Measurements from ENCODE around the gene NRIP1.

Gene NRIP1

GRCh38 chr21:15003463-15004135 lies 61.2 kb downstream of the NRIP1 start:
- no peak for DNase-seq

- no peak for DNase-seq
Measured at GRCh38 chr21:15001857-15002606, 62.8 kb downstream of the NRIP1 start.

DNA sequence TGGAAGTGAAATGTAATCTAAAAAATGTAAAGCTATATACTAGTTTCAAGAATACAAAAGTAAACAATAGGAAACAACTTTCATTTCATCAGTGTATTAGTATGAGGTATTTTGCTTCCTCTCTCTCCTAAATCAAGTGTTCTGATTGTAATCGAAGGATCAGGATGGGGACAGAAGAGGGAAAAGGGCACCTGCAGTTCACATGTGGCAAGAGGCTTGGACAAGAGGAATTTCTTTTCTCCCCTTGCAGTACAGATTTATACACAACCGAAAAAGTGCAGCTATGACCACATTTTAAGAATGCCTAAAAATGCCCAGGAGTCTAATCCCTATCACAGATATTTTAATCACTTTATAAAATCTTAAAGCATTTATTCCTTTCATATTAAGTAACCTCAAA lies 63.7 kb downstream of the NRIP1 start:
- no peak for DNase-seq

DNA sequence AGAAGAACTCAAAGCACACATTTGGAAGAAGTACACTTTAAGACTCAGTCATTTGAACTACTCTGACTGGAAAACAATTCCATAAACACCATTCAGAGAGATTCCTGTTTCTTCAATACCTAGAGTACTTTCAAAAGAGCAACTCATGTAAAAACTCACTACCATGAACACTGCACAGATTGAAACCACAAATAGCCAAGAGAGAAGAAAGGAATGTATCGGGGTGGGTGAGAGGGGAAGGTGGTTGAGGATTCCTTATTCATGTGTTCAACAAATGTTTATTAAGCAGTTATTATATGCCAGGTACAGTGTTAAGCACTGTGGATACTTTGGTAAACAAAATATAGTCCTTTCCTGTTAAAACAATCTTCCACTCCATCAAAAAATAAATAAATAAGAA lies 64.7 kb downstream of the NRIP1 start:
- no peak for DNase-seq

GRCh38 chr21:14998784-14999183 lies 66.0 kb downstream of the NRIP1 start:
- no peak for DNase-seq

GRCh38 chr21:14998336-14998735 lies 66.5 kb downstream of the NRIP1 start:
- DNase-seq = no peak

DNA sequence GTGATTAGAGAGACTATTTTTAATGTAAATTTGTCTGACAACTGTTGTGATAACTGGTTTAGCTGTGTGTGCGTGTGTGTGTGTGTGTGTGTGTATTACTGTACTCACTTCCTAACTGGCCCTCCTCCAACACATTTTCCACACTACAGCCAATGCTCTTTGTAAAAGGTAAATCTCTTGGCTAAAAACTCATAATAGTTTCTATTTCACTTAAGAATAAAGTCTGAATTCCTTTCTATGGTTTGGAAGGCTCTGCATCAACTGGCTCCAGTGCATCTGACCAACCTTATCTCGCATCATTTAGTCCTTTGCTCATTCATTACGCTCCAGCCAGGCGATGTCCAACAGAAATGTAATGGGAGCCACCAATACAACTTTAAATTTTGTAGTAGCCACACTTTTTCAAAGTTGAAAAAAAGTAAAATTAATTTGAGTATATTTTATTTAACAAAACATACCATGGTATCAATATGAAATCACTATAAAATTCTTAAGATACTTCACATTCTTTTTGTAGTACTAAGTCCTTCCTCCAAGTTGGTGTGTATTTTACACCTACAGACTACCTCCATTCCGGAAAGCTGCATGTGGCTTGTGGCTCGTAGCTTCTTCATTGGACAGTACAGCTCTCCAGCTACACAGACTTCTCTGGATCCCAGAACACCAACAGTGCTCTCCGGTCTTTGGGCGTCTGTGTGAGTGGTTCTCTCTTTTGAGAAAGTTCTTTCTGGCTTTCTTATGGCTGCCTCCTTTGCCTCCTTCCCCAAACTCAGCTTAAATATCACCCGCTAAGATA lies 68.9 kb downstream of the NRIP1 start:
- DNase-seq = no peak

GRCh38 chr21:14995226-14995625 lies 69.6 kb downstream of the NRIP1 start:
- no peak for DNase-seq

- no peak for DNase-seq
Measured at GRCh38 chr21:14993115-14993514, 71.7 kb downstream of the NRIP1 start.

DNA sequence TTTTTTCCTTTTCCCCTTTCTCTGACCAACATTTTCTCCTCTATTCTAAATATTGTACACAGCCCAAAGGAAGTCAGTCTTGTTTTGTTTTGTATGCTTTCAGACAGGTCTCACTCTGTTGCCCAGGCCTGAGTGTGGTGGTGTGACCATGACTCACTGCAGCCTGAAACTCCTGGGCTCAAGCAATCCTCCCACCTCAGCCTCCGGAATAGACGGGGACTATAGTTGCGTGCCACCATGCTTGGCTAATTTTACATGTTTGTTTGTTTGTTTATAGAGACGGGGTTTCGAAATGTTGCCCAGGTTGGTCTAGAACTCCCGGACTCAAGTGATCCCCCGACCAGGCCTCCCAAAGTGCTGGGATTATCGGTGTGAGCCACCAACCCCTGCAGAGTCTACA lies 72.8 kb downstream of the NRIP1 start:
- DNase-seq = no peak

GRCh38 chr21:14989359-14989758 lies 75.4 kb downstream of the NRIP1 start:
- no peak for DNase-seq

- no peak for DNase-seq
Measured at GRCh38 chr21:14988760-14989159, 76.0 kb downstream of the NRIP1 start.

DNA sequence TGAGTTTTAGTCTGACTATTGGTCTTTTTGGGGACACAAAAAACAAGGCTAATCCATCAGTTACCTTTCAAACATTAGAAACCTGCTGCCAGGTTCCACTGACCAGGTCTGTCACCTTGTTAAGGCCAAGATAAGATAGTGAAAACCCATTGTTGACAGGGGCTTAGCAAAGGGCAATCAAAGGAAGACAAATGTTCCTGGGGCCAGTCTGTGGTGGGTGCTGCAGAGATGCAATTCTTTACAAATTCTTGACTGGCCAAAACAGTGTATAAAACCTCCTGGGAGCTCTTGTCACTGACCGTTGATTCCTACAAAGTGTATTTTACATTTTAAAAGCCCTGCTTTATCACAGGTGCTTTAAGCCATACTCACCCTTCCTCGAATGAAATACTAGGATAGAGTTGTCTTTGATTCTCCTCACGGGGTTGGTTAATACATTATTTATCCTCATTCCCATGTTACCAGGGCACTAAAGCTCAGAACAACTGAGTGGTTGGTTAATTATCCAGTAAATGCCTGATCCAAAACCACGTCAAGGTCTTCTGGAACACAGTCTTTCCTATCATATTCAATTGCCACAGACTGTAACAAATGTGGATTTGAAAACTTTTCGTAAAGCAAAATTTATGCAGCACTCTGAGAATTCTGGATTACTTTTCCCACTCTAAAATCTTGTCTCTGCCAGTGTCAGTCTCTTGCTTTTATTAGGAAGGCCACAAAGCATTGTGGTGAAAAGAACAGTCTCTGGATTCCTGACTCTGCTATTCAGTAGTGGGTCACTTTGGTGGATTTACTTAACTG lies 77.2 kb downstream of the NRIP1 start:
- no peak for DNase-seq

GRCh38 chr21:14985306-14985705 lies 79.5 kb downstream of the NRIP1 start:
- DNase-seq = no peak

GRCh38 chr21:14982336-14982735 lies 82.5 kb downstream of the NRIP1 start:
- no peak for DNase-seq

DNA sequence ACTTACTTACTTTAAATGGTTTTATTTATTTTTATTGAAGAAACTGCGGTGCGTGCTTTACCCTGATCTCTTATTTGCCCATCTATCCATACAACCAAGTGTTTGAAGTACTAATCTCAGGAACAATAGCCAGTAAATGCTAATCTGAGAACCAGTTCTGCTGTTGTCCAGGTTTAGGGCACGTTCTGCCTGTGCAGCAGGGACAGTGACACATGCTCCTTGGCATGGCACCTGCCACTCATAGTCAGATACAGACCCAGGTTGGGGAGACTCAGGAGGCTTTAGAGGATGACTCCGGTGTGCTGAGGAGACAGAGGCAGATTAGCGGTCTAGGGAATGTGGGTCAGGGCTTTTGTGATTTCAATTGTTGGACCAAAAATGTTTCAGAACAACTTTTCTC lies 83.6 kb downstream of the NRIP1 start:
- DNase-seq = no peak

DNA sequence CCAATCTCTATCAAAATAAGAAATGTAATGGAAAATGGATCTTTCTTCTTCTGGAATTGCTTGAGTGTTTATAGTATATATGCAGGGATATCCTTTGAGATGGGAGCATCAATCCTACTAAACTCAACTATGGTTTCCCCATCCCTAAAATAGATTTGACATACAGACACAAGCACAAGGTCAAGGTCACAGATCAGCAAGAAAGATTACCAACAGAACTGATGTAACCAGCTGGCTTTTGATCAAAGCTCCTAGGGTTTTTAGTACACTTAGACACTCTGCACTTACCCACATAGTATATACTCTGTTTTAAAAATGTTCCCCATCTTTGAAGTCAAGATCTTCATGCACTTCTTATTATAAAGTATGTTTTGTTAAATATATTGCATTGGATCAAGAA lies 85.5 kb downstream of the NRIP1 start:
- DNase-seq = no peak

DNA sequence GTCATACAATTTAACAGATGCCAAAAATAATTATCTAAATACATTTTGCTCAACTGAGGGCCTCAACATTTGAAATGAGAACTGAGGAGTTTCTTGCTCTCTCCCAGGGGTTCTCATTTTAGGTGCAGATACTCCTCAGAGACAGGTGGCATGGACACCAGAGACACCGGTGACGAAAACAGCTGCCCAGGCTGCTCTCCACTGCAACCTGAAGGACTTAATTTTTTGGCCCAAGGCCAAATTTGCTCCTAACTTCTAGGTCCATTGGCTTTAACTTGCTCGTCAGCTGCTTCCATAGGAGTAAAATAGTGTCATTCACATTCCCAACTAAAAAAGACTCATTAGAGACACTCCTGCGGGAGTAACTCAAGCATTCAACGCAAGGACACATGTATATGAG lies 87.0 kb downstream of the NRIP1 start:
- no peak for DNase-seq

GRCh38 chr21:14975136-14975919 lies 89.5 kb downstream of the NRIP1 start:
- DNase-seq = no peak

GRCh38 chr21:14972678-14973077 lies 92.1 kb downstream of the NRIP1 start:
- no peak for DNase-seq

DNA sequence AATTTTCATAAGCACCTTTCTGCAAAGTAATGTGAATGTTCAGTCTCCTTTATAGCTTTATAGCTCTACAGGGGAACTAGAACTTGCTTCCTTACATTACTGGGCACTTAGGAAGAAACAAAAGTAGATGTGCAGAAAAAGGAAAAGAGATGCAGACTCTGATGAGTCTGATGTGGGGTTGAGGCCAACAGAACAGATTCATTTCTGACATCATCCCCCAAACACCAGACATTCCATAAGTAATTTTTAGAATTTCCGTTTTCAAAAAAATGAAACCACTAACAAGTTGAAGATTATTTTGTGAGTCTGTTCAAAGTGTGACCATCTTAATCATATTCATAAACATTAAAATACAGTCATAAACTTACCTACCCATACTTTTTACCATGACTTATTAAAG lies 96.0 kb downstream of the NRIP1 start:
- no peak for DNase-seq

- DNase-seq = no peak
Measured at GRCh38 chr21:14968029-14968428, 96.8 kb downstream of the NRIP1 start.

Measured in CD4-positive, alpha-beta T cell treated with Interleukin-17A for 1 hour (primary cell).